GM10847 (cell line): Measurements from ENCODE around the gene NEDD4L.

ENCODE experiments used
- POLR2A ChIP-seq: IDR thresholded peaks from 2 replicates; pipeline ENCODE4 v1.6.1; 2011; ENCODE audit not compliant: insufficient read length; ENCODE audit errors: extremely low read depth

Gene NEDD4L

GRCh38 chr18:58323866-58324762, 280.1 kb downstream of the NEDD4L start:
- no peak for TF ChIP-seq POLR2A

GRCh38 chr18:58324824-58325480, 280.9 kb downstream of the NEDD4L start:
- no peak for TF ChIP-seq POLR2A

- TF ChIP-seq POLR2A: no peak
Measured at GRCh38 chr18:58325494-58325893, 281.5 kb downstream of the NEDD4L start.

- TF ChIP-seq POLR2A: no peak
Measured at GRCh38 chr18:58334061-58334460, 290.0 kb downstream of the NEDD4L start.

GRCh38 chr18:58335223-58335622, 291.2 kb downstream of the NEDD4L start:
- TF ChIP-seq POLR2A: no peak

- no peak for TF ChIP-seq POLR2A
Measured at GRCh38 chr18:58335821-58336220, 291.8 kb downstream of the NEDD4L start.

GRCh38 chr18:58336605-58337004, 292.6 kb downstream of the NEDD4L start:
- TF ChIP-seq POLR2A: no peak

GRCh38 chr18:58337285-58337684, 293.3 kb downstream of the NEDD4L start:
- no peak for TF ChIP-seq POLR2A

- no peak for TF ChIP-seq POLR2A
Measured at GRCh38 chr18:58337686-58338085, 293.7 kb downstream of the NEDD4L start.

GRCh38 chr18:58338141-58338540, 294.1 kb downstream of the NEDD4L start:
- TF ChIP-seq POLR2A: no peak

GRCh38 chr18:58338961-58339592, 295.1 kb downstream of the NEDD4L start:
- TF ChIP-seq POLR2A: no peak

GRCh38 chr18:58339890-58340289, 295.9 kb downstream of the NEDD4L start:
- no peak for TF ChIP-seq POLR2A

GRCh38 chr18:58341916-58342315, 297.9 kb downstream of the NEDD4L start:
- TF ChIP-seq POLR2A: no peak

GRCh38 chr18:58344080-58344670, 300.1 kb downstream of the NEDD4L start:
- TF ChIP-seq POLR2A: no peak

- TF ChIP-seq POLR2A: no peak
Measured at GRCh38 chr18:58344861-58345463, 300.9 kb downstream of the NEDD4L start.
